Heart right ventricle (tissue), 16 donors: ENCODE data around the gene TCERG1L. TPM values are rescaled to one million over a fixed set of nuclear protein-coding genes. Genes with fewer than 3 reads are reported as not detected.

Experiments
- ATAC-seq, 8 donors: fragments of 200-7000 bp; cut with Tn5 transposase; one replicate each; pipeline ENCODE4 v1.9.1; 2020; ENCODE audit warnings: mild to moderate bottlenecking in 8 of 8, moderate library complexity in 8 of 8, moderate number of reproducible peaks in 1 of 8
- DNase-seq, 2 donors: peaks; one replicate each; pipeline ENCODE4 v3.0.0-alpha.2; 2020
- H3K27ac ChIP-seq, 10 donors: fragments of 200-600 bp; sonication (generic) in 2 of 10; one replicate each; pipeline versions ENCODE4 v1.5.0 to v1.8.0; 2020 to 2022; ENCODE audit warnings: mild to moderate bottlenecking in 3 of 10
- H3K27me3 ChIP-seq, 7 donors: fragments of 200-600 bp; one replicate each; pipeline ENCODE4 v1.8.0; 2021 to 2022; ENCODE audit warnings: mild to moderate bottlenecking in 2 of 7
- H3K36me3 ChIP-seq, 9 donors: fragments of 200-600 bp; sonication (generic) in 1 of 9; one replicate each; pipeline versions ENCODE4 v1.5.0 to v1.8.0; 2020 to 2022; ENCODE audit warnings: mild to moderate bottlenecking in 2 of 9
- H3K4me1 ChIP-seq, 9 donors: fragments of 200-600 bp; sonication (generic) in 1 of 9; one replicate each; pipeline versions ENCODE4 v1.5.0 to v1.8.0; 2020 to 2022; ENCODE audit warnings: mild to moderate bottlenecking in 4 of 9
- H3K4me3 ChIP-seq, 10 donors: fragments of 200-600 bp; sonication (generic) in 2 of 10; one replicate each; pipeline versions ENCODE4 v1.5.0 to v1.8.0; 2020 to 2022; ENCODE audit warnings: mild to moderate bottlenecking in 7 of 10, moderate library complexity in 2 of 10
- H3K9me3 ChIP-seq, 11 donors: fragments of 200-600 bp in 10 of 11; sonication (generic) in 2 of 11; one replicate each; pipeline versions ENCODE4 v1.5.0 to v1.8.0; 2013 to 2022; ENCODE audit warnings: mild to moderate bottlenecking in 2 of 11, control low read depth in 1 of 11, moderate library complexity in 1 of 11
- WGBS, 2 donors: extraction: QIAGEN DNeasy Blood & Tissue Kit; methylation state at CpG; one replicate each; pipeline ENCODE4 v1.1.7; 2013; ENCODE audit warnings: inconsistent platforms in 1 of 2; 5-methylcytosine and 5-hydroxymethylcytosine counted together
- intact Hi-C, 10 donors: fragments of 100-400 bp; cut with DNase I; formaldehyde crosslinking; loops; one replicate each; pipeline versions ENCODE4 v1.11.1 to v1.14.2; 2022
- polyA plus RNA-seq, 2 donors: library from polyadenylated mRNA; stranded (reverse); fragments of 200-250 nt; gene quantifications; one replicate each; pipeline ENCODE4 v1.2.3, GENCODE V29; 2013
- total RNA-seq, 10 donors: library from RNA; stranded (reverse); fragmentation: NEBNext Ultra II Directional in 3 of 10; extraction: Animal tissue kit (Norgen Biotek cat#: 25700) in 3 of 10; gene quantifications; one replicate each; pipeline versions ENCODE4 v1.2.1 to v1.2.4, GENCODE V29; 2021 to 2023
- TF ChIP-seq, protein P1 (sequence below), 9 donors: fragments of 200-600 bp; sonication (generic) in 2 of 9; IDR thresholded peaks; one replicate each; pipeline versions ENCODE4 v1.5.0 to v1.8.0; 2021 to 2022; ENCODE audit warnings: antibody characterized with exemption in 9 of 9, mild to moderate bottlenecking in 5 of 9, moderate library complexity in 1 of 9
- donor health status: Arrhythmogenic right ventricular cardiomyopathy.
- donor health status: ischemic (EF 13 %, LVEDD 7.1; RV severe dilation, severe dysfunction).
- donor health status: healthy with polysubstance abuse.
- donor health status: DM: no; HTN: yes; CAD: no.
- donor health status: DM: no; HTN: no; CAD: no.
- donor health status: ischemic (EF 25% LVEDD 6.9; RV normal size, moderate dysfunction).
- donor health status: ischemic (EF 25% LVEDD 5.7; RV mildly dilated, moderate dysfunction).
- donor health status: healthy.
- donor health status: DM: yes; HTN: yes; CAD: no.
- donor health status: Ischemic cardiomyopathy.
- donor health status: ischemic (EF 35%, LVEDD 5.7; RV mildly dilated, moderate dysfunction).
- donor health status: nonischemic (EF 11% LVEDD 7.7; RV severe dilation, severe dysfunction).
- donor health status: DM: yes; HTN: yes; CAD: no.
- donor health status: PGD.
- donor health status: ischemic (EF 29% LVEDD 5.4; RV normal size, mild dysfunction).
- donor health status: nonischemic (EF 23%, LVEDD 6.1; RV moderate dilation, normal function).

Gene TCERG1L
- total and polyA plus RNA-seq, 12 donors = 0.09 TPM; not detected in 10

DNA sequence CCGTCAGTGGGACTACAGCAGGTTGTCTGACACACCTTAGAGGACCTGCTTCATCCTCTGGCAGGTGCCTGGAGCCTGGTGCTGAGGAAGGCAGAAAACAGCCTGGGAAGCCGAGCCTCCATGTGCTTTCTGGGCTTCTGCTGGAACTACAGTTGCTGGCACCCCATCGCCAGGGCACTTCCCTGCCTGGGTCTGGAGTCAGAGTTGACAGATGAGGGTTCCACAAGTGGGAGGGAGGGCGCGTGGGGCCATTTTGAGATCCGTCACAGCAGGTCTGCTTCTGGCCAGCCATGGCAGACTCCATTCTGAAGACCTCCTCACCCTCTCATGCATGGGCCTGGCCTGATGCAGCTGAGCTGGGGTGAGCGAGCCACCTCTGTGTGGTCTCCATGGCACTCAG is 33.2 kb upstream of the TCERG1L start:
- intact Hi-C loops = no loop called here
- H3K27ac ChIP-seq = no peak overlapping the region
- peaks cover 0 to 9% (median 0%) of the 10 kb centered on the region in 11 donors for H3K9me3 ChIP-seq
- TF ChIP-seq, protein P1, sequence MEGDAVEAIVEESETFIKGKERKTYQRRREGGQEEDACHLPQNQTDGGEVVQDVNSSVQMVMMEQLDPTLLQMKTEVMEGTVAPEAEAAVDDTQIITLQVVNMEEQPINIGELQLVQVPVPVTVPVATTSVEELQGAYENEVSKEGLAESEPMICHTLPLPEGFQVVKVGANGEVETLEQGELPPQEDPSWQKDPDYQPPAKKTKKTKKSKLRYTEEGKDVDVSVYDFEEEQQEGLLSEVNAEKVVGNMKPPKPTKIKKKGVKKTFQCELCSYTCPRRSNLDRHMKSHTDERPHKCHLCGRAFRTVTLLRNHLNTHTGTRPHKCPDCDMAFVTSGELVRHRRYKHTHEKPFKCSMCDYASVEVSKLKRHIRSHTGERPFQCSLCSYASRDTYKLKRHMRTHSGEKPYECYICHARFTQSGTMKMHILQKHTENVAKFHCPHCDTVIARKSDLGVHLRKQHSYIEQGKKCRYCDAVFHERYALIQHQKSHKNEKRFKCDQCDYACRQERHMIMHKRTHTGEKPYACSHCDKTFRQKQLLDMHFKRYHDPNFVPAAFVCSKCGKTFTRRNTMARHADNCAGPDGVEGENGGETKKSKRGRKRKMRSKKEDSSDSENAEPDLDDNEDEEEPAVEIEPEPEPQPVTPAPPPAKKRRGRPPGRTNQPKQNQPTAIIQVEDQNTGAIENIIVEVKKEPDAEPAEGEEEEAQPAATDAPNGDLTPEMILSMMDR (IDR thresholded peaks at IDR 0.05) = no peak
- WGBS, 2 donors = 84% methylated on average over 7 of the region's 7 CpGs
- no peak for DNase-seq
- H3K4me1 ChIP-seq = no peaks in the 10 kb centered on the region
- ATAC-seq = no peak
- H3K4me3 ChIP-seq = no peak overlapping the region
- no peaks in the 10 kb centered on the region for H3K36me3 ChIP-seq
- H3K27me3 ChIP-seq = peaks cover 0 to 21% (median 6%) of the 10 kb centered on the region in 7 donors

DNA sequence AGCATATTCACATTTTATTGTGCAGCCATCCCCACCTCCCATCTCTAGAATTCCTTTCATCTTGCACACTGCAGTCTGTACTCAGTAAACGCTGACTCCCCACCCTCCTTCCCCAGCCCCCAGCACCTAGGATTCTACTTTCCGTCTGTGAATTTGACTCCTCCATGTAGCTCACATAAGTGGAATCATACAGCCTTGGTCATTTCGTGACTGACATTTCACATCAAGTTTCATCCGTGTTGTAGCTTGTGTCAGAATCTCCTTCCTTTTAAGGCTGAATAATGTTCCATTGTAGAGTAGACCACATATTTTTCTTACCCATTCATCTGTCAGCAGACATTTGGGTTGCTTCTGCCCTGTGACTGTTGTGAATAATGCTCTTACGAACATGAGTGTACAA is 26.2 kb upstream of the TCERG1L start:
- no peaks in the 10 kb centered on the region for H3K36me3 ChIP-seq
- ATAC-seq (no peak), DNase-seq (no peak)
- H3K4me3 ChIP-seq = no peak overlapping the region
- peaks cover 0 to 28% (median 8%) of the 10 kb centered on the region in 7 donors for H3K27me3 ChIP-seq
- 72 to 80% methylated on average over 5 of the region's 5 CpGs for WGBS, 2 donors
- no peaks in the 10 kb centered on the region for H3K4me1 ChIP-seq
- peaks cover 0 to 20% (median under 1%) of the 10 kb centered on the region in 11 donors for H3K9me3 ChIP-seq
- TF ChIP-seq, protein P1 (IDR thresholded peaks at IDR 0.05) = no peak
- intact Hi-C loops = no loop called here
- H3K27ac ChIP-seq = no peak overlapping the region

DNA sequence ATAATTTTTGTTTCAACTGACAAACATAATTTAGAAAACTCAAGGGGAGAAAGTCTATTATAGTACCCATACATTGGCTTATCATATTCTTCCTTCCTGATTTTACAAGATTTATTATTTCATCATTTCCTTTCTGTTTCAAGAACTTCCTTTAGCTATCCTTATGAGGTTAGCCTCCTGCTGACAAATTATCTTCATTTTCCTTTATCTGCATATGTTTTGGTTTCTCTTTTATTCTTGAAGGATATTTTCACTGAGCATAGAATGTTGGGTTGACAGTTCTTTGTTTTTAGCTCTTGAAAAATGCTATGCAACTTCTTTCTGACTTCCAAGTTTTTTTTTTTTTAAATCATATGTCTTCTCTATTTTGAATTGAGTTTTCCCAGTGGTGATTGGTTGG is 21.3 kb upstream of the TCERG1L start:
- Histone ChIP-seq H3K27me3 (peaks cover 0 to 26% (median 5%) of the 10 kb centered on the region in 7 donors), H3K4me3 (no peak overlapping the region), H3K36me3 (no peaks in the 10 kb centered on the region), H3K27ac (no peak overlapping the region), H3K4me1 (no peaks in the 10 kb centered on the region), H3K9me3 (peaks cover 0 to 9% (median under 1%) of the 10 kb centered on the region in 11 donors)
- no peak for ATAC-seq
- TF ChIP-seq, protein P1 (IDR thresholded peaks at IDR 0.05) = no peak
- intact Hi-C loops = no loop called here
- no peak for DNase-seq

DNA sequence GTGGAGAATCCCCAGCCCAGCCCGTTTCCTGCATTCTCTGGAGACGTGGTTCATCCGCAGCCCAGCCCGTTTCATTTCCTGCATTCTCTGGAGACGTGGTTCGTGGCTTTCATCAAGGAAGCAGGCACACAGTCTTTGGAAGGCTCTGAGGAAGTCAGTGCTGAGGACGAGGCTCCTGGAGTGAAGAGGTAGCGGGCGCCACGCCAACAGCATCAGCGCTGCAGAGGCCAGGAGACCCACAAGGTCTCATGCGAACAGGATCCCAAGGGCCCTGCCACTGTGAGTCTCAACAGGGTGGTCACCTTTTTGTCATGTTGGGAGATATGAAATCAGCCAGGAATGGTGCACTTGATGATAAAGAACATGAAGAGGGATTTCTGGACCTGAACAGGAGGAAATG is 12.4 kb upstream of the TCERG1L start:
- intact Hi-C loops = no loop called here
- peaks cover 0 to 51% (median 43%) of the 10 kb centered on the region in 7 donors for H3K27me3 ChIP-seq
- 45 to 58% methylated on average over 12 of the region's 12 CpGs for WGBS, 2 donors

More for the DNA sequence above, 12.4 kb upstream of the TCERG1L start:
- peaks cover 0 to 4% (median 0%) of the 10 kb centered on the region in 11 donors for H3K9me3 ChIP-seq
- H3K4me3 ChIP-seq = no peak overlapping the region
- TF ChIP-seq, protein P1 (IDR thresholded peaks at IDR 0.05) = no peak
- DNase-seq (no peak), ATAC-seq (no peak)
- H3K4me1 ChIP-seq = no peaks in the 10 kb centered on the region
- no peak overlapping the region for H3K27ac ChIP-seq
- H3K36me3 ChIP-seq = no peaks in the 10 kb centered on the region
